CD4-positive, alpha-beta T cell (primary cell): ENCODE measurements around the gene SORCS2. TPM values are rescaled to one million over a fixed set of nuclear protein-coding genes. Genes with fewer than 3 reads are reported as not detected.

Experiments
- ATAC-seq: fragments of 200-7000 bp; cut with Tn5 transposase; one replicate; pipeline ENCODE4 v1.10.0; 2022; ENCODE audit warnings: mild to moderate bottlenecking; ENCODE audit not compliant: poor library complexity
- CTCF ChIA-PET: fragments of 350-600 bp; sonication (Branson Sonifier 250); formaldehyde crosslinking; loops from one replicate; lab custom pipeline; 2021; ENCODE audit warnings: antibody characterized with exemption, inconsistent platforms; lab: Charles Lee
- POLR2A ChIA-PET: fragments of 350-600 bp; sonication (Branson Sonifier 250); formaldehyde crosslinking; loops from one replicate; lab custom pipeline; 2021; ENCODE audit warnings: antibody characterized with exemption, inconsistent platforms; lab: Charles Lee
- DNase-seq, 14 experiments: peaks; one replicate each; pipeline ENCODE4 v3.0.0-alpha.2; 2013 to 2020; ENCODE audit warnings: mixed read lengths in 2 of 14
- H3K27ac ChIP-seq, 2 donors: one replicate each; pipeline versions ENCODE4 v1.5.1 to v1.7.0; 2013; ENCODE audit warnings: low read length in 2 of 2, low read depth in 1 of 2, mild to moderate bottlenecking in 1 of 2
- H3K27me3 ChIP-seq, 2 experiments: 1 replicate in 1 of 2; 2 replicates in 1 of 2; pipeline versions ENCODE4 v1.6.1 to v1.7.0; 2013; ENCODE audit warnings: low read length in 2 of 2, control low read depth in 1 of 2, mild to moderate bottlenecking in 1 of 2, moderate library complexity in 1 of 2; ENCODE audit not compliant: insufficient read depth in 2 of 2, control insufficient read depth in 1 of 2
- H3K36me3 ChIP-seq: one replicate; pipeline ENCODE4 v1.6.1; 2013; ENCODE audit warnings: low read length, control low read depth; ENCODE audit not compliant: insufficient read depth
- H3K4me1 ChIP-seq: one replicate; pipeline ENCODE4 v1.6.1; 2013; ENCODE audit warnings: low read length, control low read depth; ENCODE audit not compliant: insufficient read depth
- H3K4me3 ChIP-seq: one replicate; pipeline ENCODE4 v1.5.1; 2013; ENCODE audit warnings: mild to moderate bottlenecking, low read length, moderate library complexity
- H3K9me3 ChIP-seq, 2 experiments: 1 replicate in 1 of 2; 2 replicates in 1 of 2; pipeline versions ENCODE4 v1.6.1 to v1.7.0; 2013; ENCODE audit warnings: low read length in 2 of 2, mild to moderate bottlenecking in 2 of 2, control low read depth in 1 of 2, moderate library complexity in 1 of 2; ENCODE audit not compliant: control insufficient read depth in 1 of 2, insufficient read depth in 1 of 2
- H3K27ac Mint-ChIP-seq: one replicate; pipeline ENCODE4 v1.8.0; 2020; ENCODE audit warnings: mixed read lengths
- H3K27me3 Mint-ChIP-seq: one replicate; pipeline ENCODE4 v1.8.0; 2021; ENCODE audit warnings: mixed read lengths
- H3K36me3 Mint-ChIP-seq: one replicate; pipeline ENCODE4 v1.8.0; 2021; ENCODE audit warnings: low read depth, mixed read lengths
- H3K4me1 Mint-ChIP-seq: one replicate; pipeline ENCODE4 v1.8.0; 2021; ENCODE audit warnings: low read depth, mixed read lengths
- H3K4me3 Mint-ChIP-seq: one replicate; pipeline ENCODE4 v1.8.0; 2020; ENCODE audit warnings: mild to moderate bottlenecking, mixed read lengths
- H3K9me3 Mint-ChIP-seq: one replicate; pipeline ENCODE4 v1.8.0; 2020; ENCODE audit warnings: mixed read lengths
- intact Hi-C, 2 experiments: fragments of 100-400 bp; cut with DNase I in 1 of 2; cut with micrococcal nuclease in 1 of 2; formaldehyde crosslinking; loops; one replicate each; pipeline versions ENCODE4 v1.15.1 to v1.9.0; 2023 to 2025; cut with DNase I, micrococcal nuclease
- total RNA-seq, 174 experiments: library from RNA in 2 of 174; stranded (reverse) in 2 of 174; gene quantifications; one replicate each; pipeline ENCODE4 v1.2.3 and lab custom pipeline; 2021 to 2026
- TF ChIP-seq, protein P1 (sequence below): fragments of 200-600 bp; IDR thresholded peaks from one replicate; pipeline ENCODE4 v1.8.0; 2022; ENCODE audit warnings: antibody characterized with exemption, mild to moderate bottlenecking

The SORCS2 gene
- total RNA-seq, 2 experiments from 2014 or later = not detected

DNA sequence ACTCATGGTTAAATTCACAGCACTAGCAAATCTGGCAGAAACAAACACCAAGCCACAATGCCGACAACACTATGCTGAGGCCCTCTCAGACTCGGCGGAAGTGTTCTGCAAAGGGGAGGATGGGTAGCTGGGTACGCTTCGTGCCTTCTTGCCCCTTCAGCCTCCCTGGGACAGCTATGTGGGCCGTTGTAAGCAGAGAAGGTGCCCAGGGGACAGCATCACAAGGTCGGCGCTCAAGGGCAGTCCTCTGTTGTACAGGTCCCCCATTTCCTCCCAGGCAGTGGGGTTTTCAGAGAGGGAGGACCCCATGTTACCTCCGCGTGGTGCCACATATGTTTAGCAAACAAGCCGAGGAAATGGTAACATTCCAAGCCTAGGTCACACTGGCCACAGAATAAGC lies 573.7 kb downstream of the SORCS2 start:
- TF ChIP-seq, protein P1, sequence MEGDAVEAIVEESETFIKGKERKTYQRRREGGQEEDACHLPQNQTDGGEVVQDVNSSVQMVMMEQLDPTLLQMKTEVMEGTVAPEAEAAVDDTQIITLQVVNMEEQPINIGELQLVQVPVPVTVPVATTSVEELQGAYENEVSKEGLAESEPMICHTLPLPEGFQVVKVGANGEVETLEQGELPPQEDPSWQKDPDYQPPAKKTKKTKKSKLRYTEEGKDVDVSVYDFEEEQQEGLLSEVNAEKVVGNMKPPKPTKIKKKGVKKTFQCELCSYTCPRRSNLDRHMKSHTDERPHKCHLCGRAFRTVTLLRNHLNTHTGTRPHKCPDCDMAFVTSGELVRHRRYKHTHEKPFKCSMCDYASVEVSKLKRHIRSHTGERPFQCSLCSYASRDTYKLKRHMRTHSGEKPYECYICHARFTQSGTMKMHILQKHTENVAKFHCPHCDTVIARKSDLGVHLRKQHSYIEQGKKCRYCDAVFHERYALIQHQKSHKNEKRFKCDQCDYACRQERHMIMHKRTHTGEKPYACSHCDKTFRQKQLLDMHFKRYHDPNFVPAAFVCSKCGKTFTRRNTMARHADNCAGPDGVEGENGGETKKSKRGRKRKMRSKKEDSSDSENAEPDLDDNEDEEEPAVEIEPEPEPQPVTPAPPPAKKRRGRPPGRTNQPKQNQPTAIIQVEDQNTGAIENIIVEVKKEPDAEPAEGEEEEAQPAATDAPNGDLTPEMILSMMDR = no peak
- Mint-ChIP-seq H3K27me3 (no peaks in the 10 kb centered on the region), H3K9me3 (no peaks in the 10 kb centered on the region), H3K36me3 (peaks cover 39% of the 10 kb centered on the region), H3K27ac (no peak overlapping the region), H3K4me3 (no peak overlapping the region), H3K4me1 (peaks cover 24% of the 10 kb centered on the region)
- H3K4me1 ChIP-seq = peaks cover 10% of the 10 kb centered on the region
- H3K36me3 ChIP-seq = peaks cover 9% of the 10 kb centered on the region
- H3K27ac ChIP-seq = no peak overlapping the region
- CTCF ChIA-PET = no interaction called here
- intact Hi-C loops = no loop called here
- DNase-seq = no peak
- no peaks in the 10 kb centered on the region for H3K9me3 ChIP-seq
- H3K27me3 ChIP-seq = no peaks in the 10 kb centered on the region
- H3K4me3 ChIP-seq = no peak overlapping the region
- ATAC-seq = no peak
- POLR2A ChIA-PET = no interaction called here

DNA sequence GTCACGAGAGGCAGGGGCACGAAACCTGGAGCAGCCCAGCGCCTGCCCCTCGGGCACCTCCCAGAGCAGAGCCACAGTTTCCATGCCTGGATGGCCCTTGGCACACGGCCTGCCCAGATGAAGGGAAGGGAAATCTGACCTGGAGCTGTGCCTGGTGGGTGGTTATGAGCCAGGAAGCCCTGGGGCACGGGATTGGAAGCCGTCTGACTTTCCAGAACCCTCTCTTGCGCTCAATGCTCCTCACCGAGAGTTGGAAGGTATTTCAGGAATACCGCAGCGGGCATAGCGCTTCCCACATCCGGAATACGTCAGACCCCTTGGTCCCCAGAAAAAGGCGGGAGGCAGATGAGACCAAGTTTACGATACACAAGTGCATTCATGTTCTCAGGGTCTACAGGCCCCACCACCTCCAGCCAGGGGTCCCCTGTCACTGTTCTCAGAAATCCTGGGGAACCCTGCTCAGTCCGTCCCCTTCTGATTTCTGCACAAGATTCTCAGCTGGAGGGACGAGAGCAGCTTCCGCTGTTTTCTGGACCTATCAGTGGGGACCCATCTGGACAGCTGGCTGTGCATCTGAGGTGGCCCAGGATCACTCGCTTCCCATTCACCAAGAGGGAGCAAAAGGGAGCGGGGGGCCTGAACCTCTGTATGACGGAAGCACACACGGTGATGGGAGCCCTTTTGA lies 574.5 kb downstream of the SORCS2 start:
- H3K9me3 Mint-ChIP-seq = no peaks in the 10 kb centered on the region
- CTCF ChIA-PET = no interaction called here
- Histone ChIP-seq H3K27ac (no peak overlapping the region), H3K36me3 (peaks cover 9% of the 10 kb centered on the region), H3K27me3 (no peaks in the 10 kb centered on the region), H3K9me3 (no peaks in the 10 kb centered on the region), H3K4me1 (peaks cover 12% of the 10 kb centered on the region), H3K4me3 (no peak overlapping the region)
- intact Hi-C loops = no loop called here
- no peak overlapping the region for H3K4me3 Mint-ChIP-seq
- H3K27ac Mint-ChIP-seq = no peak overlapping the region
- H3K36me3 Mint-ChIP-seq = peaks cover 39% of the 10 kb centered on the region
- ATAC-seq (no peak), DNase-seq (no peak)
- TF ChIP-seq, protein P1 = no peak
- no peaks in the 10 kb centered on the region for H3K27me3 Mint-ChIP-seq
- POLR2A ChIA-PET = no interaction called here
- H3K4me1 Mint-ChIP-seq = peaks cover 25% of the 10 kb centered on the region

DNA sequence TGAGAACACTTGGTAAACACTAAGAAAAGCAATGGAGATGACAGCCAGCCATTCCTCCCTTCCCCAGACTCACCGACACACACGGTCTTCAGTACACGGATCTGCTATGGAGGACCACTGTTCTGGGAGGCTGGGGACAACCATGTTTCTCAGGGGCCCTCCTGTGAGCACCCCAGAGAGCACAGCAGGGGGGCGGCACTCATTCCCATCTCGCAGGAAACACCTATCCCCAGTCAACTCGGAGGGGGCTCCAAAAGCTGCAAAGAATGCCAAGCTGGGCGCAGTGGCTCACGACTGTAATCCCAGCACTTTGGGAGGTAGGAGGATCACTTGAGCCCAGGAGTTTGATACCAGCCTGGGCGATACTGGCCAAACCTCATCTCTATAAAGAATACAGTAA lies 575.2 kb downstream of the SORCS2 start:
- ATAC-seq (no peak), DNase-seq (no peak)
- Histone ChIP-seq H3K27me3 (no peaks in the 10 kb centered on the region), H3K27ac (no peak overlapping the region), H3K36me3 (peaks cover 9% of the 10 kb centered on the region), H3K4me1 (peaks cover 12% of the 10 kb centered on the region), H3K9me3 (no peaks in the 10 kb centered on the region), H3K4me3 (no peak overlapping the region)
- intact Hi-C loops = no loop called here
- Mint-ChIP-seq H3K4me3 (no peak overlapping the region), H3K4me1 (peaks cover 22% of the 10 kb centered on the region), H3K9me3 (no peaks in the 10 kb centered on the region), H3K36me3 (peaks cover 45% of the 10 kb centered on the region), H3K27ac (no peak overlapping the region), H3K27me3 (no peaks in the 10 kb centered on the region)
- ChIA-PET POLR2A (interaction anchor here (0.6 kb wide), 1 partner anchor 13 kb away, joined by 3 read pairs; no protein-coding TSS in a partner anchor), CTCF (no interaction called here)
- TF ChIP-seq, protein P1 = no peak
